ENCODE results near the gene BUB3. TPM values are rescaled to one million over a fixed set of nuclear protein-coding genes. Genes with fewer than 3 reads are reported as not detected.

The BUB3 gene
- total RNA-seq, 2 donors from 2014 or later, result 255 TPM

DNA sequence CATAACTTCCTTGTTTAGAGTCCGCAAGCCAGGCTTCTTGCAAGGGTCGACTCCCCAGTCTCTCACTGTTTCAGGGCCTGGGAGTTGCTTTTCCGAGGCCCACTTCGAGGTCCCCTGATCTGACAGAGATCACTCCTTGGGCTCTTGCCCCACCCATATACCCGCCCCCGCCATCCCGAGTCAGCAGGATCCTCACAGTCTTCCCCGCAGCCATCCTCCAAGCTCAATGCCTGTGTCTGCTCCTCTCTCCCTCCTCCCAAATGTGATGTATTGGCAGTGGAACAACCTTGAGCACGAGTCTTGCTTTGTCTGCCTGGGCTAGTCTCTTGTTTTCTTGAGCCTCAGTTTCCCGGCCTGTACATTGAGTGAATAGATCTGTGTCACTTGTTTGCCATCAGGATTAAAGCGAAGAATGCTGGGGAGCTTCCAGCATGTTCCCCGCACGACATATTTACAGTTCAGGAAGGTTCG lies 8.6 kb upstream of the BUB3 start:
- Mint-ChIP-seq H3K27me3 (ENCODE audit: low read depth) (peaks cover 72% of the 10 kb centered on the region), H3K9me3 (no peaks in the 10 kb centered on the region), H3K4me1 (ENCODE audit: low read depth) (peaks cover 63% of the 10 kb centered on the region), H3K4me3 (peak overlapping the region; percentile 48 to 66), H3K36me3 (ENCODE audit: insufficient read depth in 2 of 2) (peaks cover 1 to 5% of the 10 kb centered on the region in 2 donors), H3K27ac (no peak overlapping the region)
- ATAC-seq (replicated peaks in 1 of 2) (no peak), DNase-seq (no peak)

DNA sequence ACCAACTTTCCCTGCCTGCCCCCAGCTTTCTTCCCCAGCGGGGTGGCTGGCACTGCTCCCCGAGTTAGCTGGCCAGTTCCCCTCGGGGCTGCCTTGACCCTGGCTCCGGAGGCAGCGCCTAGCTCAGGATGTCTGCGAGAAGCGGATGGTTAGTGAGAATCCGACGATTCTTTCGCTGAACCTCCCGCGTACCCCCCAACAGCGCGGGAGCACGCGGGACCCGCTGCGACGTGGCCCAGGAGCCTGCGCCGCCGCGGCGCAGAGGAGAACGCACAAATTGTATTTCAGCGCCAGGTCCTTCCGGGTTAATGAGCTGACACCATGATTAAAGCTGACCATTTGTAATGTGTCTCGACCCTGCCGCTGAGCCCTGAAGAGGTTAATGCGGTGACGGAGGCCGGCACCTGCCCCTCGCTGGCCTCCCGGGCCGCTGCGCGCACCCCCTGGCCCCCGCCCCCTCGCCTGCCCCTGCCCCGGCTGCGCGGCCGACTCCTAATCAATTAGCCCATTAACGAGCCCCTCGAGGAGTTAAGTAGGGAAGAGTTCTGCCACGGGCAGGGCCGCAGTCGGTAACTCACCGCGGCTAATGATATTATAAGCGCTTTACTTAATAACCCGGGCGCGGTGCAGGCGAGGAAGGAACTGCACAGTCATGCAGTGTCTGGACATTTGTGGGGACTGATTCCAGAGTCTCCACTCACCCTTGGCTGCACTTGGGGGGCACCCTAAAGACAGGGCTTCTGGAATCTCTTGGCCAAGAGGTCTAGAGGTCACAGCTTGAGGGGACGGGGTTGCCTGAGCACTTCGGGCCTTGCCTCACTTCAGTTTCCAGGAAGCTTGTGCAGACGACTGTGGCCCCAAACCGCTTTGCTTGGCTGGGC lies 7.9 kb upstream of the BUB3 start:
- peak overlapping the region; percentile 63 to 70 for H3K4me3 Mint-ChIP-seq
- DNase-seq (peak in 1 of 2 donors; percentile 12), ATAC-seq (replicated peaks in 1 of 2) (no peak)
- H3K36me3 Mint-ChIP-seq (ENCODE audit: insufficient read depth in 2 of 2), result peaks cover 1 to 5% of the 10 kb centered on the region in 2 donors
- no peaks in the 10 kb centered on the region for H3K9me3 Mint-ChIP-seq
- peaks cover 65% of the 10 kb centered on the region for H3K27me3 Mint-ChIP-seq (ENCODE audit: low read depth)
- peaks cover 63% of the 10 kb centered on the region for H3K4me1 Mint-ChIP-seq (ENCODE audit: low read depth)
- H3K27ac Mint-ChIP-seq, result no peak overlapping the region

GRCh38 chr10:123146894-123147634 lies 7.1 kb upstream of the BUB3 start:
- ATAC-seq (replicated peaks in 1 of 2), result no peak
- Mint-ChIP-seq H3K27me3 (ENCODE audit: low read depth) (peaks cover 57% of the 10 kb centered on the region), H3K4me1 (ENCODE audit: low read depth) (peaks cover 61% of the 10 kb centered on the region)

DNA sequence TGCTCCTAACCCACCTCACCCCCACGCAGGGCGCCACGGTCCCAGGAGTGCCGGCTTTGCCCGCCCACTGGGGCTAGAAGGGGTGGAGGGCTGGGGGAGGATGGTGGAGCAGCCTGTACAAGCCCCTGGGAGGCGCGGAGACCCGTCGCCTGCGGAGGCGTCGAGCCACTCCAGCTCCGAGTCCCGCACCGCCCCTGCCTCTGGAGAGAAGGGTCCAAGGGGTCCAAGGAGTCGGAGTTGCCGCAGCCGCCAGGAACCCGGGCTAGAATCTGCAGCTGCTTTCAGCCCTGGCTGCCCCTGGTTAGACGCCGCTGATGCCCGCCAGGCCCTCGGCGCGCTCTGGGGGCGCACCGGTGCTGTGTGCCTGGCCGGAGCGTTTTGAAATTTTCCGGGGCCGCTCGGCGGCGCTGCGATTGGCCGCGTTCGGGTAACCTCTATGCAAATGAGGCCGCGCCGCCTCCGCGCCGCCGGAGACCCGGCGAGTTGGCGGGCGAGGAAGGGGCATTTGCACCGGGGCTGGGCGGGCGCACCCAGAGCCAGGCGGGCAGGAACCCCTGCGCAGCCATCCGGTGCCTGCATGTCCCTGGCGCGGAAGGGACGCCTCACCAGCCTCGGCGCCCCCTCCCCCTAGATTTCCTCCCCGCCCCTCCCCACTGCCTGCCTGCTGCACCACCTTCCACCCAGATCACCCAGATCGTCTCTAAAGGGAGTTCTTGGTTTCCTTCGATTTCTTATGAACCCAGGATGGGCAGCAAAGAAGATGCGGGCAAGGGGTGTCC lies 6.4 kb upstream of the BUB3 start, which contains the start of gene HMX2:
Gene HMX2 (plus strand): TSS at position 502 of the 779 bp plus-strand sequence. CDS start 243 bp downstream, at position 745.
- peaks cover 55% of the 10 kb centered on the region for H3K4me1 Mint-ChIP-seq (ENCODE audit: low read depth)
- H3K4me3 Mint-ChIP-seq, result peak within 1 kb of the TSS; percentile 83 to 86
- peak; percentile 70 to 73 for DNase-seq
- no peaks in the 10 kb centered on the region for H3K9me3 Mint-ChIP-seq
- peak within 1 kb of the TSS; percentile 61 for H3K27ac Mint-ChIP-seq
- peaks cover 1 to 5% of the 10 kb centered on the region in 2 donors for H3K36me3 Mint-ChIP-seq (ENCODE audit: insufficient read depth in 2 of 2)
- ATAC-seq (replicated peaks in 1 of 2), result peak; percentile 55 to 59
- peaks cover 49% of the 10 kb centered on the region for H3K27me3 Mint-ChIP-seq (ENCODE audit: low read depth)

More at GRCh38 chr10:123146894-123147634, 7.1 kb upstream of the BUB3 start:
- peaks cover 1 to 5% of the 10 kb centered on the region in 2 donors for H3K36me3 Mint-ChIP-seq (ENCODE audit: insufficient read depth in 2 of 2)
- DNase-seq, result no peak
- no peaks in the 10 kb centered on the region for H3K9me3 Mint-ChIP-seq
- H3K4me3 Mint-ChIP-seq, result peak overlapping the region; percentile 63 to 70
- H3K27ac Mint-ChIP-seq, result no peak overlapping the region

- Mint-ChIP-seq H3K27ac (peak overlapping the region; percentile 61), H3K36me3 (ENCODE audit: insufficient read depth in 2 of 2) (peaks cover 1 to 3% of the 10 kb centered on the region in 2 donors), H3K27me3 (ENCODE audit: low read depth) (peaks cover 42% of the 10 kb centered on the region), H3K4me3 (peak overlapping the region; percentile 83 to 86), H3K9me3 (no peaks in the 10 kb centered on the region), H3K4me1 (ENCODE audit: low read depth) (peaks cover 53% of the 10 kb centered on the region)
- ATAC-seq (replicated peaks in 1 of 2) (peak; percentile 5 to 14), DNase-seq (peak in 1 of 2 donors; percentile 30)
These were observed 5.6 kb upstream of the BUB3 start for GRCh38 chr10:123148414-123149161.

- Mint-ChIP-seq H3K4me3 (peak overlapping the region; percentile 83 to 86), H3K27ac (peak overlapping the region; percentile 61), H3K36me3 (ENCODE audit: insufficient read depth in 2 of 2) (peaks cover 2 to 5% of the 10 kb centered on the region in 2 donors), H3K4me1 (ENCODE audit: low read depth) (peaks cover 51% of the 10 kb centered on the region), H3K27me3 (ENCODE audit: low read depth) (peaks cover 36% of the 10 kb centered on the region), H3K9me3 (no peaks in the 10 kb centered on the region)
- ATAC-seq (replicated peaks in 1 of 2), result no peak
- no peak for DNase-seq
These were observed 5.0 kb upstream of the BUB3 start for GRCh38 chr10:123149162-123149567.

- Mint-ChIP-seq H3K36me3 (ENCODE audit: insufficient read depth in 2 of 2) (peaks cover 4 to 6% of the 10 kb centered on the region in 2 donors), H3K4me1 (ENCODE audit: low read depth) (peaks cover 46% of the 10 kb centered on the region), H3K27me3 (ENCODE audit: low read depth) (peaks cover 30% of the 10 kb centered on the region), H3K9me3 (no peaks in the 10 kb centered on the region), H3K4me3 (peak overlapping the region; percentile 83 to 86), H3K27ac (no peak overlapping the region)
- ATAC-seq (replicated peaks in 1 of 2) (no peak), DNase-seq (peak; percentile 51 to 68)
These were observed 4.5 kb upstream of the BUB3 start for GRCh38 chr10:123149568-123150270.

GRCh38 chr10:123150271-123150985 lies 3.8 kb upstream of the BUB3 start:
- peaks cover 42% of the 10 kb centered on the region for H3K4me1 Mint-ChIP-seq (ENCODE audit: low read depth)
- peaks cover 23% of the 10 kb centered on the region for H3K27me3 Mint-ChIP-seq (ENCODE audit: low read depth)
- DNase-seq (no peak), ATAC-seq (replicated peaks in 1 of 2) (no peak)
- peak overlapping the region; percentile 76 to 86 for H3K4me3 Mint-ChIP-seq
- H3K9me3 Mint-ChIP-seq, result no peaks in the 10 kb centered on the region
- peaks cover 9 to 10% of the 10 kb centered on the region in 2 donors for H3K36me3 Mint-ChIP-seq (ENCODE audit: insufficient read depth in 2 of 2)
- H3K27ac Mint-ChIP-seq, result no peak overlapping the region

DNA sequence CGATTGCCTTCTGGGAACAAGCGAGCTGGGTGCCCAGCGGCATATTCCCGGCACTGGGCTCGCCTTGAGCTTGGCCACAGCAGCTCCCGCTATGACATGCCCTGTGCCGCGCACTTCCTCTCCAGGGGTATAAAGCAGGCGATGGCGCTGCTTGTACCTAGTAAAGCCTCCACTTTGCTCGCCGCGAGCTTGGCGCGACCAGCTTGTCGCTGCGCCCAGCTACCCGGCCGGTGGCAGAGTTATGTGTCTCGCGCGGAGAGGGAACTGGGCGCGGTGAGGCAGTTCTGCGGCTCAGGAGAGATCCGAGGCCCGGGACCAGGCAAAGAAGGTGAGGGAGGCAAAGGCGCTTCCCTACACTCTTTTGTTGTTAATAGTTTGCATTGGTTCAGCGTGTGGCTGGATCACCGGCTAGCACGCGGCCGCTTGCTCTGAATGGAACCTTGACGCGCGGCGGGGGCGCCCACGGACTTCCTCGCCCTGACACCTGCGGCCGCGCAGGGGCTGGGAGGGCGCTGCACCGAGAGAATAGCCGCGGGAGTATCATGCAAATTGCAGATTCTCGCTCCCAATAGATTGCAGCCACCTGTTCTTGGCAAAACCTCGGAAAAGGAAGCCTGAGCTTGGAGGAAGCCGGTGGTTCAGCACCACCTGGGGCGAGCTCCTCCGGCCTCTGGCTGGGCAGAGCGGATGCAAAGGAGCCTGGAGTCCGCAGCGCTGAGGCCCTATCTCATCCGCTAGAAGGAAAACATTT lies 3.0 kb upstream of the BUB3 start:
- Mint-ChIP-seq H3K4me1 (ENCODE audit: low read depth) (peaks cover 43% of the 10 kb centered on the region), H3K27me3 (ENCODE audit: low read depth) (peaks cover 17% of the 10 kb centered on the region), H3K4me3 (peak overlapping the region; percentile 76 to 86), H3K36me3 (ENCODE audit: insufficient read depth in 2 of 2) (peaks cover 11 to 16% of the 10 kb centered on the region in 2 donors), H3K27ac (no peak overlapping the region), H3K9me3 (no peaks in the 10 kb centered on the region)
- ATAC-seq (replicated peaks in 1 of 2) (no peak), DNase-seq (peak; percentile 54 to 60)

DNA sequence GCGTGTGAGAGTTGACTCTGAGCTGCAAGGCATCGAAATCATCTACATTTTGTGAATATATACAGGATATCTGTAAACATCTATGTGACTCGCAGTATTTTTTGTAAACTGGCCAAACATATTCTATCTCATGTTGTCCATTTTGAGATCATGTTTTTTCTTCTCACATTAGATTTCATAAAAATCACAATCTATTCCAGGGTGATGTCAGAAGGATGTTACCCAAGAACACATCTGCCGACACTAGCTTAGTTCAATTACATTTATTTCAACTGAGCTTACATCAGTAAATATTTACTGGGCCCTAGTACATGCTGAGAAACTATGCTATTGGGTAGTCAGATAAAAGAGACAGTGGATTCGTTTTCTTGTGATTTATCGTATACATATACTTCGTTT lies 2.5 kb upstream of the BUB3 start:
- H3K27me3 Mint-ChIP-seq (ENCODE audit: low read depth), result peaks cover 15% of the 10 kb centered on the region

More for the DNA sequence above, 2.5 kb upstream of the BUB3 start:
- ATAC-seq (replicated peaks in 1 of 2), result no peak
- DNase-seq, result no peak
- Mint-ChIP-seq H3K9me3 (no peaks in the 10 kb centered on the region), H3K36me3 (ENCODE audit: insufficient read depth in 2 of 2) (peaks cover 14 to 22% of the 10 kb centered on the region in 2 donors), H3K4me3 (peak overlapping the region; percentile 76 to 86), H3K27ac (no peak overlapping the region), H3K4me1 (ENCODE audit: low read depth) (peaks cover 47% of the 10 kb centered on the region)

All from activated T-cell treated with anti-CD3 and anti-CD28 coated beads, Interleukin-2, amount 50 U/mL, for 72 hours (primary cell).